MM.1S (cell line): ENCODE measurements around the gene KLHL36.

Experiments
- DNase-seq: peaks from one replicate; pipeline ENCODE4 v3.0.0-alpha.2; 2015
- H2AFZ ChIP-seq: fragments of 300-600 bp; sonication (generic); 2 replicates; pipeline ENCODE4 v1.6.0; 2016; ENCODE audit warnings: antibody characterized with exemption, low read length
- H3F3A ChIP-seq: fragments of 300-600 bp; sonication (generic); 2 replicates; pipeline ENCODE4 v1.6.1; 2016; ENCODE audit warnings: mild to moderate bottlenecking, antibody characterized with exemption, low read length, moderate library complexity, mixed read lengths; ENCODE audit not compliant: insufficient read depth
- H3K27ac ChIP-seq: fragments of 300-600 bp; sonication (generic); 2 replicates; pipeline ENCODE4 v1.5.1; 2016; ENCODE audit warnings: mild to moderate bottlenecking, low read length
- H3K27me3 ChIP-seq: fragments of 300-600 bp; sonication (generic); replicated peaks from 2 replicates; pipeline ENCODE4 v1.6.0; 2016; ENCODE audit warnings: low read length; ENCODE audit not compliant: insufficient read depth
- H3K36me3 ChIP-seq: fragments of 300-600 bp; sonication (generic); replicated peaks from 2 replicates; pipeline ENCODE4 v1.6.1; 2016; ENCODE audit warnings: mild to moderate bottlenecking, low read length, mixed read lengths; ENCODE audit not compliant: insufficient read depth
- H3K4me1 ChIP-seq: fragments of 300-600 bp; sonication (generic); 2 replicates; pipeline ENCODE4 v1.6.1; 2016; ENCODE audit warnings: low read length, mixed read lengths
- H3K4me2 ChIP-seq: fragments of 300-600 bp; sonication (generic); 2 replicates; pipeline ENCODE4 v1.6.0; 2016; ENCODE audit warnings: low read depth, low read length
- H3K4me3 ChIP-seq: fragments of 300-600 bp; sonication (generic); 2 replicates; pipeline ENCODE4 v1.5.1; 2016; ENCODE audit warnings: low read length, mixed read lengths
- H3K79me2 ChIP-seq: fragments of 300-600 bp; sonication (generic); 2 replicates; pipeline ENCODE4 v1.6.1; 2016; ENCODE audit warnings: mixed run types, low read length, mixed read lengths
- H3K9ac ChIP-seq: fragments of 300-600 bp; sonication (generic); 2 replicates; pipeline ENCODE4 v1.6.1; 2016; ENCODE audit warnings: low read length, mixed read lengths
- H3K9me2 ChIP-seq: fragments of 300-600 bp; sonication (generic); replicated peaks from 2 replicates; pipeline ENCODE4 v1.6.1; 2016; ENCODE audit warnings: mild to moderate bottlenecking, low read length, mixed read lengths; ENCODE audit not compliant: insufficient read depth
- H3K9me3 ChIP-seq: fragments of 300-600 bp; sonication (generic); replicated peaks from 2 replicates; pipeline ENCODE4 v1.6.1; 2016; ENCODE audit warnings: mild to moderate bottlenecking, low read length, mixed read lengths; ENCODE audit not compliant: insufficient read depth
- H4K20me1 ChIP-seq: fragments of 300-600 bp; sonication (generic); 2 replicates; pipeline ENCODE4 v1.6.1; 2016; ENCODE audit warnings: mild to moderate bottlenecking, low read length, moderate library complexity, mixed read lengths; ENCODE audit not compliant: insufficient read depth
- EZH2 ChIP-seq: fragments of 300-600 bp; sonication (generic); optimal IDR thresholded peaks from 2 replicates; pipeline ENCODE3; 2017; ENCODE audit warnings: low read depth, mild to moderate bottlenecking, antibody characterized with exemption, low read length, mixed read lengths
- EZH2phosphoT487 ChIP-seq: fragments of 300-600 bp; sonication (generic); IDR thresholded peaks from 2 replicates; pipeline ENCODE4 v1.6.1; 2018; ENCODE audit warnings: antibody characterized with exemption, low read length
- TF ChIP-seq, protein P1 (sequence below): fragments of 300-600 bp; sonication (generic); IDR thresholded peaks from 2 replicates; pipeline ENCODE4 v1.5.1; 2016; ENCODE audit warnings: antibody characterized with exemption, low read length, mixed read lengths

KLHL36 gene

DNA sequence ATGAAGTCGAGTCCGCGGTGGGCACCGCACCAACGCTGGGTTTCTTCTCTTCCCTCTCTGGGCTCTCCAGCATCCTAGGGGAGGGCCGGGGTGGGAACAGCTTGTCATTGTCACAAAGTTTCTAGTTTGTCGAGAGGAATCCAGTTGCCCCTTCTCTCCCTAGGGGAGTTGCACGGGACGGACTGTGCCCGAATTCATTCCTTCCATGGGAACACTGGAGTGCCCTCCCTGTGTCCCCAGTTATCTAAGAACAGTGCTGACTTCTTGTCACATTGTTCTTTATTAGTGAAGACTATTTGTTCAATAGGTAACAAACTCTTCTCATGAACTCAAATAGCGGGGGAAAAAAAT, 1.2 kb downstream of the KLHL36 start:
- Histone ChIP-seq H3K36me3 (no peaks in the 10 kb centered on the region), H3K9me3 (no peaks in the 10 kb centered on the region), H2AFZ (no peak overlapping the region), H3F3A (no peaks in the 10 kb centered on the region), H4K20me1 (no peaks in the 10 kb centered on the region), H3K4me1 (peaks cover 6% of the 10 kb centered on the region; the same call in 1 of the 2 replicates), H3K4me3 (peak overlapping the region; percentile 60; the same call in 1 of the 2 replicates), H3K79me2 (no peaks in the 10 kb centered on the region; the same call in 1 of the 2 replicates), H3K27ac (no peak overlapping the region), H3K9ac (no peak overlapping the region), H3K27me3 (no peaks in the 10 kb centered on the region), H3K9me2 (no peaks in the 10 kb centered on the region), H3K4me2 (peak overlapping the region; percentile 84)
- DNase-seq = no peak
- TF ChIP-seq EZH2phosphoT487 (no peak), EZH2 (no peak)
- TF ChIP-seq, protein P1, sequence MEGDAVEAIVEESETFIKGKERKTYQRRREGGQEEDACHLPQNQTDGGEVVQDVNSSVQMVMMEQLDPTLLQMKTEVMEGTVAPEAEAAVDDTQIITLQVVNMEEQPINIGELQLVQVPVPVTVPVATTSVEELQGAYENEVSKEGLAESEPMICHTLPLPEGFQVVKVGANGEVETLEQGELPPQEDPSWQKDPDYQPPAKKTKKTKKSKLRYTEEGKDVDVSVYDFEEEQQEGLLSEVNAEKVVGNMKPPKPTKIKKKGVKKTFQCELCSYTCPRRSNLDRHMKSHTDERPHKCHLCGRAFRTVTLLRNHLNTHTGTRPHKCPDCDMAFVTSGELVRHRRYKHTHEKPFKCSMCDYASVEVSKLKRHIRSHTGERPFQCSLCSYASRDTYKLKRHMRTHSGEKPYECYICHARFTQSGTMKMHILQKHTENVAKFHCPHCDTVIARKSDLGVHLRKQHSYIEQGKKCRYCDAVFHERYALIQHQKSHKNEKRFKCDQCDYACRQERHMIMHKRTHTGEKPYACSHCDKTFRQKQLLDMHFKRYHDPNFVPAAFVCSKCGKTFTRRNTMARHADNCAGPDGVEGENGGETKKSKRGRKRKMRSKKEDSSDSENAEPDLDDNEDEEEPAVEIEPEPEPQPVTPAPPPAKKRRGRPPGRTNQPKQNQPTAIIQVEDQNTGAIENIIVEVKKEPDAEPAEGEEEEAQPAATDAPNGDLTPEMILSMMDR = no peak

DNA sequence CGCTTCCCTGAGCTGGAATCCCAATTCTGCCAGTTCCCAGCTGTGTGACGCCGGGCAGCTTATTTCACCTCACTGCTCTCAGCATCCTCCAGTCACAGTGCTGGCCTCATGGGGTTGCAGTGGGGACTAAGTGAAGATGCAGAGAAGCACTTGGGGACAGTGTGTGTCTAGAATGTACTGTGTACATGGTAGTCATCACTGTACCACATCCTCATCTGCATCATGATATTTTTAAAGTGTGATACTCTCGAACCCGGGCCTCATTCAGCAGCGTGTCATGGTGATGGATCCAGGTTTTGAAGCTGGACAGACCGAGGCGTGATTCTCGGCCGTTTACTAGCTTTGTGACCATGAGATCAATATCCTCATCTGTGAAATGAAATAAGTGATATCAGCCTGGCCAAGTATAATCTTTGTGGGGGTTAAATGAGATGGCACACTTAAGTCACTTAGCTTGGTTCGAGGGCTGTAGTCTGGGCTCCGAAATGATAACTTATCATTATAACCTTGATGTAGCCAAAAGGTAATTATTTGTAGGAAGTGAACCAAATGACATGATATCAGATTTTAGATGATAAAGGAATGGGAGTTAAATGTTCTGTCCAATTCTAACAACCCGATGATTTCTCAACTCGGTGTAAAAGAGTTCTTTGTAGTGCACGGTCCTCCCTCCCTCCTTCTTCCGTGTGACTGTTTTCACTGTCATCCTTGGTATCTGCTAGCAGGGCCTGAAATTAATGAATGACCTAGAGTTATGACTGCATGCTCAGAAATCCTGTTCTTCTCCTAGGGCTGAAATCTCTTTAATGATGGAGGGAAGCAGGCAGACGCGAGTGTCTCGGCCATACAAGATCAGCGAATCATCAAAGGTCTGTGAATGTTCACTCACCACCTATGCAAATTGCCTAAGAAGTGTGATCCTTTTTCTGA, 2.0 kb downstream of the KLHL36 start:
- DNase-seq = no peak
- Histone ChIP-seq H4K20me1 (no peaks in the 10 kb centered on the region), H3K9ac (no peak overlapping the region), H3K79me2 (no peaks in the 10 kb centered on the region; the same call in 1 of the 2 replicates), H3K27me3 (no peaks in the 10 kb centered on the region), H3K36me3 (no peaks in the 10 kb centered on the region), H3K4me3 (no peak overlapping the region), H3K9me3 (no peaks in the 10 kb centered on the region), H2AFZ (no peak overlapping the region), H3K27ac (no peak overlapping the region), H3K9me2 (no peaks in the 10 kb centered on the region), H3K4me2 (no peak overlapping the region), H3K4me1 (peaks cover 6% of the 10 kb centered on the region; the same call in 1 of the 2 replicates), H3F3A (no peaks in the 10 kb centered on the region)
- TF ChIP-seq EZH2 (no peak), EZH2phosphoT487 (no peak)
- TF ChIP-seq, protein P1 = no peak

- Histone ChIP-seq H3K4me2 (no peak overlapping the region), H2AFZ (no peak overlapping the region), H4K20me1 (no peaks in the 10 kb centered on the region), H3F3A (no peaks in the 10 kb centered on the region), H3K9ac (no peak overlapping the region), H3K36me3 (no peaks in the 10 kb centered on the region), H3K27me3 (no peaks in the 10 kb centered on the region), H3K9me2 (no peaks in the 10 kb centered on the region), H3K4me3 (no peak overlapping the region), H3K79me2 (no peaks in the 10 kb centered on the region; the same call in 1 of the 2 replicates), H3K4me1 (peaks cover 4% of the 10 kb centered on the region; the same call in 1 of the 2 replicates), H3K27ac (no peak overlapping the region), H3K9me3 (no peaks in the 10 kb centered on the region)
- no peak for TF ChIP-seq EZH2
- TF ChIP-seq EZH2phosphoT487 = no peak
- TF ChIP-seq, protein P1 = no peak
- no peak for DNase-seq
These were observed 4.3 kb downstream of the KLHL36 start for GRCh38 chr16:84652566-84652965.
